Measurements from ENCODE around the gene SOAT2. TPM values are rescaled to one million over a fixed set of nuclear protein-coding genes. Genes with fewer than 3 reads are reported as not detected.

The SOAT2 gene
- total and polyA plus RNA-seq, 2 donors (not counting 3 experiments of a cell fraction or from before 2014, with no cell fraction given), result not detected

GRCh38 chr12:53067993-53068770 lies 35.1 kb upstream of the SOAT2 start:
- Histone ChIP-seq H3K36me3 (ENCODE audit: control insufficient read depth in 2 of 2, extremely low read depth in 1 of 2, insufficient read depth in 2 of 2, low read length in 2 of 2) (peaks cover 2 to 7% of the 10 kb centered on the region in 2 experiments), H3K4me3 (replicated peaks in 1 of 3; ENCODE audit: insufficient read depth in 1 of 3, low read depth in 1 of 3, low read length in 3 of 3) (no peak overlapping the region), H3K9ac (replicated peaks; ENCODE audit: extremely low read depth, insufficient read depth, low read length) (no peak overlapping the region), H3K79me2 (ENCODE audit: control insufficient read depth, insufficient read depth, low read length) (no peaks in the 10 kb centered on the region), H2AFZ (ENCODE audit: low read depth, low read length) (no peak overlapping the region), H3K9me3 (replicated peaks; ENCODE audit: control insufficient read depth, insufficient read depth, low read length) (no peaks in the 10 kb centered on the region), H3K4me2 (ENCODE audit: insufficient read depth, low read length) (no peak overlapping the region), H3K27me3 (ENCODE audit: control insufficient read depth in 2 of 2, insufficient read depth in 2 of 2, low read length in 2 of 2) (no peaks in the 10 kb centered on the region), H4K20me1 (replicated peaks; ENCODE audit: control insufficient read depth, extremely low read depth, insufficient read depth, low read length) (no peaks in the 10 kb centered on the region), H3K4me1 (ENCODE audit: control insufficient read depth, extremely low read depth, insufficient read depth, low read length) (peaks cover 38% of the 10 kb centered on the region), H3K27ac (ENCODE audit: insufficient read depth, low read depth, low read length) (no peak overlapping the region), H3K9me1 (replicated peaks; ENCODE audit: control insufficient read depth, extremely low read depth, insufficient read depth, low read length) (no peaks in the 10 kb centered on the region)
- BruUV-seq (replicated peaks), result no TSS peak
- CTCF ChIA-PET, result interaction anchor here (1.1 to 14.2 kb wide), 9 partner anchors 10 to 253 kb away, joined by 3 to 463 read pairs (median 79); partner anchors contain the start of genes AAAS, CSAD, IGFBP6 and SOAT2
- intact Hi-C loops (cut with micrococcal nuclease), result no loop called here
- DNase-seq (ENCODE audit: low read depth, low spot score) (no peak), FAIRE-seq (no peak)
- POLR2A ChIA-PET, result interaction anchor here (1.3 kb wide), 1 partner anchor 14 kb away, joined by 3 read pairs; no protein-coding TSS in a partner anchor
- dilution Hi-C loops (cut with MboI; ENCODE audit: extremely low pct_ligation_motif_present, low sequenced_read_pairs), result no loop called here
- TF ChIP-seq MYC (IDR thresholded peaks at IDR 0.05; ENCODE audit: low read depth, low read length) (no peak), GATA2 (IDR thresholded peaks at IDR 0.05; ENCODE audit: insufficient read depth, insufficient read length, low read depth, low read length) (no peak), POLR2AphosphoS5 (IDR thresholded peaks at IDR 0.05; ENCODE audit: insufficient read depth, low read depth, low read length) (no peak), CTCF (IDR thresholded peaks at IDR 0.05; ENCODE audit: extremely low read depth in 1 of 2, insufficient read depth in 1 of 2, low read depth in 1 of 2, low read length in 2 of 2) (no peak), POLR2A (IDR thresholded peaks at IDR 0.05; ENCODE audit: low read depth, low read length) (no peak), JUN (IDR thresholded peaks at IDR 0.05; ENCODE audit: borderline replicate concordance, insufficient read depth, insufficient read length, low read depth) (no peak), EZH2 (IDR thresholded peaks at IDR 0.05; ENCODE audit: borderline replicate concordance, low read depth, low read length, severe bottlenecking) (no peak), MAX (IDR thresholded peaks at IDR 0.05; ENCODE audit: insufficient read depth, insufficient read length) (no peak), FOS (IDR thresholded peaks at IDR 0.05; ENCODE audit: borderline replicate concordance, insufficient read depth, low read length) (no peak)

All from endothelial cell of umbilical vein (primary cell).